GM23338 (cell line): ENCODE measurements around the gene RPL41. TPM values are rescaled to one million over a fixed set of nuclear protein-coding genes. Genes with fewer than 3 reads are reported as not detected.

Source experiments
- ATAC-seq: fragments of 200-7000 bp; cut with Tn5 transposase; 3 replicates; pipeline ENCODE4 v1.9.1; 2020
- DNase-seq: peaks from one replicate; pipeline ENCODE4 v3.0.0-alpha.2; 2015; ENCODE audit warnings: low spot score
- H2AFZ ChIP-seq: fragments of 200-600 bp; sonication (generic); 2 replicates; pipeline ENCODE4 v1.8.0; 2016; ENCODE audit warnings: antibody characterized with exemption, mild to moderate bottlenecking, moderate library complexity
- H3F3A ChIP-seq: fragments of 200-600 bp; sonication (generic); replicated peaks from 2 replicates; pipeline ENCODE4 v1.8.0; 2017; ENCODE audit warnings: antibody characterized with exemption, mixed run types, low read depth
- H3K27ac ChIP-seq: fragments of 200-600 bp; sonication (generic); 2 replicates; pipeline ENCODE4 v1.6.1; 2016; ENCODE audit warnings: low read depth
- H3K27me3 ChIP-seq: fragments of 200-600 bp; sonication (generic); 2 replicates; pipeline ENCODE4 v1.8.0; 2016; ENCODE audit warnings: mild to moderate bottlenecking, mixed run types, moderate library complexity; ENCODE audit not compliant: insufficient read depth
- H3K36me3 ChIP-seq: fragments of 200-600 bp; sonication (generic); 2 replicates; pipeline ENCODE4 v1.8.0; 2016; ENCODE audit warnings: mild to moderate bottlenecking; ENCODE audit not compliant: insufficient read depth
- H3K4me1 ChIP-seq: fragments of 200-600 bp; sonication (generic); 2 replicates; pipeline ENCODE4 v1.8.0; 2016; ENCODE audit warnings: mild to moderate bottlenecking, moderate library complexity; ENCODE audit not compliant: insufficient read depth
- H3K4me2 ChIP-seq: fragments of 200-600 bp; sonication (generic); 2 replicates; pipeline ENCODE4 v1.7.1; 2017; ENCODE audit warnings: mixed run types
- H3K4me3 ChIP-seq: fragments of 200-600 bp; sonication (generic); 2 replicates; pipeline ENCODE4 v1.6.1; 2016; ENCODE audit warnings: mixed run types
- H3K79me2 ChIP-seq: fragments of 200-600 bp; sonication (generic); replicated peaks from 2 replicates; pipeline ENCODE4 v1.8.0; 2017; ENCODE audit warnings: mild to moderate bottlenecking; ENCODE audit not compliant: insufficient read depth
- H3K9me2 ChIP-seq: fragments of 200-600 bp; sonication (generic); 2 replicates; pipeline ENCODE4 v1.8.0; 2017; ENCODE audit not compliant: insufficient read depth
- H4K20me1 ChIP-seq: fragments of 200-600 bp; sonication (generic); replicated peaks from 2 replicates; pipeline ENCODE4 v1.8.0; 2017; ENCODE audit warnings: mild to moderate bottlenecking; ENCODE audit not compliant: insufficient read depth
- H3K27ac Mint-ChIP-seq: 2 replicates; pipeline ENCODE4 v1.8.0; 2020; ENCODE audit warnings: inconsistent platforms, mild to moderate bottlenecking, moderate library complexity, mixed read lengths
- H3K27me3 Mint-ChIP-seq: 3 replicates; pipeline ENCODE4 v1.8.0; 2022; ENCODE audit warnings: low read depth, mild to moderate bottlenecking, moderate library complexity, mixed read lengths, inconsistent platforms; ENCODE audit not compliant: insufficient read depth, poor library complexity
- H3K36me3 Mint-ChIP-seq: 3 replicates; pipeline ENCODE4 v1.8.0; 2021; ENCODE audit warnings: low read depth, mild to moderate bottlenecking, inconsistent platforms, moderate library complexity, mixed read lengths
- H3K4me1 Mint-ChIP-seq: 3 replicates; pipeline ENCODE4 v1.8.0; 2020; ENCODE audit warnings: mild to moderate bottlenecking, inconsistent platforms, mixed read lengths
- H3K4me3 Mint-ChIP-seq: 3 replicates; pipeline ENCODE4 v1.8.0; 2021; ENCODE audit warnings: moderate library complexity, mild to moderate bottlenecking, inconsistent platforms, mixed read lengths
- H3K9me3 Mint-ChIP-seq: 3 replicates; pipeline ENCODE4 v1.8.0; 2020; ENCODE audit warnings: moderate library complexity, mild to moderate bottlenecking, inconsistent platforms, mixed read lengths
- CREB1 ChIP-seq: fragments of 250-450 bp; sonication (Bioruptor Pico); IDR thresholded peaks from 2 replicates; pipeline ENCODE4 v1.5.0; 2020; ENCODE audit warnings: low read depth, mild to moderate bottlenecking, moderate library complexity
- EZH2 ChIP-seq: fragments of 200-600 bp; sonication (generic); IDR thresholded peaks from one replicate; pipeline ENCODE4 v1.8.0; 2017; ENCODE audit warnings: antibody characterized with exemption, mild to moderate bottlenecking, low read depth; ENCODE audit not compliant: unreplicated experiment
- EZH2phosphoT487 ChIP-seq: fragments of 200-600 bp; sonication (generic); IDR thresholded peaks from one replicate; pipeline ENCODE4 v1.8.1; 2018; ENCODE audit warnings: antibody characterized with exemption; ENCODE audit not compliant: unreplicated experiment
- JUNB ChIP-seq: IDR thresholded peaks from one replicate; pipeline ENCODE4 v1.6.1; 2016; ENCODE audit warnings: antibody characterized with exemption; ENCODE audit not compliant: unreplicated experiment
- NANOG ChIP-seq: IDR thresholded peaks from 2 replicates; pipeline ENCODE4 v1.6.1; 2016; ENCODE audit warnings: antibody characterized with exemption, borderline replicate concordance
- POLR2AphosphoS5 ChIP-seq: IDR thresholded peaks from 2 replicates; pipeline ENCODE4 v1.6.1; 2016; ENCODE audit warnings: antibody characterized with exemption, low read depth
- STAT1 ChIP-seq: IDR thresholded peaks from one replicate; pipeline ENCODE4 v1.6.1; 2016; ENCODE audit warnings: antibody characterized with exemption; ENCODE audit not compliant: unreplicated experiment
- ZNF114 ChIP-seq: fragments of 250-450 bp; sonication (Bioruptor Pico); IDR thresholded peaks from 2 replicates; pipeline ENCODE4 v1.5.0; 2020; ENCODE audit warnings: mild to moderate bottlenecking, moderate library complexity
- ZNF331 ChIP-seq: fragments of 250-450 bp; sonication (Bioruptor Pico); IDR thresholded peaks from 2 replicates; pipeline ENCODE4 v1.5.0; 2020; ENCODE audit warnings: low read depth, mild to moderate bottlenecking, moderate library complexity
- polyA plus RNA-seq: library from polyadenylated mRNA; unstranded; fragments of >200 nt; fragmentation: Nextera tagmentation; extraction: Ambion mirVana; gene quantifications from 2 replicates; pipeline ENCODE4 v1.2.1, GENCODE V29; 2016
- total RNA-seq: library from RNA; depleted of rRNA; stranded (reverse); fragments of >200 nt; shearing (Covaris generic); gene quantifications from 2 replicates; pipeline ENCODE4 v1.2.3, GENCODE V29; 2014
- TF ChIP-seq, protein P1 (sequence below): fragments of 250-450 bp; sonication (Bioruptor Pico); IDR thresholded peaks from 2 replicates; pipeline ENCODE4 v1.5.0; 2020; ENCODE audit warnings: mild to moderate bottlenecking, moderate library complexity
- TF ChIP-seq, protein P2 (sequence below): IDR thresholded peaks from one replicate; pipeline ENCODE4 v1.6.1; 2018; ENCODE audit warnings: antibody characterized with exemption; ENCODE audit not compliant: unreplicated experiment
- TF ChIP-seq, protein P3 (sequence below), 2 experiments: fragments of 200-600 bp in 1 of 2; sonication (generic) in 1 of 2; conservative IDR thresholded peaks; 2 replicates each; pipeline versions ENCODE4 v1.5.1 to v1.6.1; 2016 to 2017; ENCODE audit warnings: antibody characterized with exemption in 2 of 2, low read depth in 2 of 2, mild to moderate bottlenecking in 2 of 2, moderate library complexity in 1 of 2
- TF ChIP-seq, protein P4 (sequence below): IDR thresholded peaks from 2 replicates; pipeline ENCODE4 v1.6.1; 2016; ENCODE audit warnings: antibody characterized with exemption

RPL41 gene
- total and polyA plus RNA-seq, 2 experiments from 2014 or later, result 2,039 to 3,875 TPM

DNA sequence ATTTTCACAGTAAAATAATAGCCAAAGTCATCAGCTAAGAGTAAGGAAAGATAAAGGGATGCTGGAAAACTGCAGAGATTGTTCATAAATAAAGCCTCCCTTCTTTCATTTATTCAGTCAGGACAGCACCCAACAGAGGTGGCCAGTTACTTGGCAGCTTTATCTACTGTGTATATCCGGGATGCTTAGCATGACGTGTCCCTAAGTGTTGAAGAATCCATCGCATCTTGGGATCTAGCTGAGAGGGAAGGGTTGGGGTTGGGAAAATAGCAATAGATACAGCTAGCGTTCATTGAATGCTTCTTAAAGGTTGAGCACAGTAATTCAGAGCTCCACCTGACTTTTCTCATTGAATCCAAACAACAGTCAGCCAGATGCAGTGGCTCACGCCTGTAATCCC is 42.0 kb upstream of the RPL41 start:
- H3K27ac ChIP-seq, result no peak overlapping the region
- 0 out of 2 replicates have a peak, but pooled peaks cover 11% of the 10 kb centered on the region for H3F3A ChIP-seq
- no peaks in the 10 kb centered on the region for H3K79me2 ChIP-seq
- no peak overlapping the region for H3K4me3 ChIP-seq
- no peaks in the 10 kb centered on the region for H3K9me2 ChIP-seq
- Mint-ChIP-seq H3K27me3 (peaks cover 9% of the 10 kb centered on the region), H3K36me3 (0 out of 3 replicates have a peak, but pooled peaks cover 3% of the 10 kb centered on the region), H3K4me3 (no peak overlapping the region), H3K27ac (no peak overlapping the region), H3K9me3 (peaks cover 3% of the 10 kb centered on the region; the same call in 1 of the 3 replicates), H3K4me1 (peaks cover 7% of the 10 kb centered on the region)
- DNase-seq, result no peak
- H4K20me1 ChIP-seq, result no peaks in the 10 kb centered on the region
- H3K4me2 ChIP-seq, result no peak overlapping the region
- no peaks in the 10 kb centered on the region for H3K36me3 ChIP-seq
- no peak overlapping the region for H2AFZ ChIP-seq
- no peaks in the 10 kb centered on the region for H3K4me1 ChIP-seq
- H3K27me3 ChIP-seq, result no peaks in the 10 kb centered on the region
- no peak for ATAC-seq
- TF ChIP-seq, protein P1, sequence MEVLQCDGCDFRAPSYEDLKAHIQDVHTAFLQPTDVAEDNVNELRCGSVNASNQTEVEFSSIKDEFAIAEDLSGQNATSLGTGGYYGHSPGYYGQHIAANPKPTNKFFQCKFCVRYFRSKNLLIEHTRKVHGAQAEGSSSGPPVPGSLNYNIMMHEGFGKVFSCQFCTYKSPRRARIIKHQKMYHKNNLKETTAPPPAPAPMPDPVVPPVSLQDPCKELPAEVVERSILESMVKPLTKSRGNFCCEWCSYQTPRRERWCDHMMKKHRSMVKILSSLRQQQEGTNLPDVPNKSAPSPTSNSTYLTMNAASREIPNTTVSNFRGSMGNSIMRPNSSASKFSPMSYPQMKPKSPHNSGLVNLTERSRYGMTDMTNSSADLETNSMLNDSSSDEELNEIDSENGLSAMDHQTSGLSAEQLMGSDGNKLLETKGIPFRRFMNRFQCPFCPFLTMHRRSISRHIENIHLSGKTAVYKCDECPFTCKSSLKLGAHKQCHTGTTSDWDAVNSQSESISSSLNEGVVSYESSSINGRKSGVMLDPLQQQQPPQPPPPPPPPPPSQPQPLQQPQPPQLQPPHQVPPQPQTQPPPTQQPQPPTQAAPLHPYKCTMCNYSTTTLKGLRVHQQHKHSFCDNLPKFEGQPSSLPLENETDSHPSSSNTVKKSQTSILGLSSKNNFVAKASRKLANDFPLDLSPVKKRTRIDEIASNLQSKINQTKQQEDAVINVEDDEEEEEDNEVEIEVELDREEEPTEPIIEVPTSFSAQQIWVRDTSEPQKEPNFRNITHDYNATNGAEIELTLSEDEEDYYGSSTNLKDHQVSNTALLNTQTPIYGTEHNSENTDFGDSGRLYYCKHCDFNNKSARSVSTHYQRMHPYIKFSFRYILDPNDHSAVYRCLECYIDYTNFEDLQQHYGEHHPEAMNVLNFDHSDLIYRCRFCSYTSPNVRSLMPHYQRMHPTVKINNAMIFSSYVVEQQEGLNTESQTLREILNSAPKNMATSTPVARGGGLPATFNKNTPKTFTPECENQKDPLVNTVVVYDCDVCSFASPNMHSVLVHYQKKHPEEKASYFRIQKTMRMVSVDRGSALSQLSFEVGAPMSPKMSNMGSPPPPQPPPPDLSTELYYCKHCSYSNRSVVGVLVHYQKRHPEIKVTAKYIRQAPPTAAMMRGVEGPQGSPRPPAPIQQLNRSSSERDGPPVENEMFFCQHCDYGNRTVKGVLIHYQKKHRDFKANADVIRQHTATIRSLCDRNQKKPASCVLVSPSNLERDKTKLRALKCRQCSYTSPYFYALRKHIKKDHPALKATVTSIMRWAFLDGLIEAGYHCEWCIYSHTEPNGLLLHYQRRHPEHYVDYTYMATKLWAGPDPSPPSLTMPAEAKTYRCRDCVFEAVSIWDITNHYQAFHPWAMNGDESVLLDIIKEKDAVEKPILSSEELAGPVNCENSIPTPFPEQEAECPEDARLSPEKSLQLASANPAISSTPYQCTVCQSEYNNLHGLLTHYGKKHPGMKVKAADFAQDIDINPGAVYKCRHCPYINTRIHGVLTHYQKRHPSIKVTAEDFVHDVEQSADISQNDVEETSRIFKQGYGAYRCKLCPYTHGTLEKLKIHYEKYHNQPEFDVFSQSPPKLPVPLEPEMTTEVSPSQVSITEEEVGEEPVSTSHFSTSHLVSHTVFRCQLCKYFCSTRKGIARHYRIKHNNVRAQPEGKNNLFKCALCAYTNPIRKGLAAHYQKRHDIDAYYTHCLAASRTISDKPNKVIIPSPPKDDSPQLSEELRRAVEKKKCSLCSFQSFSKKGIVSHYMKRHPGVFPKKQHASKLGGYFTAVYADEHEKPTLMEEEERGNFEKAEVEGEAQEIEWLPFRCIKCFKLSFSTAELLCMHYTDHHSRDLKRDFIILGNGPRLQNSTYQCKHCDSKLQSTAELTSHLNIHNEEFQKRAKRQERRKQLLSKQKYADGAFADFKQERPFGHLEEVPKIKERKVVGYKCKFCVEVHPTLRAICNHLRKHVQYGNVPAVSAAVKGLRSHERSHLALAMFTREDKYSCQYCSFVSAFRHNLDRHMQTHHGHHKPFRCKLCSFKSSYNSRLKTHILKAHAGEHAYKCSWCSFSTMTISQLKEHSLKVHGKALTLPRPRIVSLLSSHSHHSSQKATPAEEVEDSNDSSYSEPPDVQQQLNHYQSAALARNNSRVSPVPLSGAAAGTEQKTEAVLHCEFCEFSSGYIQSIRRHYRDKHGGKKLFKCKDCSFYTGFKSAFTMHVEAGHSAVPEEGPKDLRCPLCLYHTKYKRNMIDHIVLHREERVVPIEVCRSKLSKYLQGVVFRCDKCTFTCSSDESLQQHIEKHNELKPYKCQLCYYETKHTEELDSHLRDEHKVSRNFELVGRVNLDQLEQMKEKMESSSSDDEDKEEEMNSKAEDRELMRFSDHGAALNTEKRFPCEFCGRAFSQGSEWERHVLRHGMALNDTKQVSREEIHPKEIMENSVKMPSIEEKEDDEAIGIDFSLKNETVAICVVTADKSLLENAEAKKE (CRISPR knock-in tag), result no peak
- no peak for TF ChIP-seq ZNF114
- no peak for TF ChIP-seq STAT1
- TF ChIP-seq ZNF331 (CRISPR knock-in tag), result no peak
- TF ChIP-seq, protein P2, sequence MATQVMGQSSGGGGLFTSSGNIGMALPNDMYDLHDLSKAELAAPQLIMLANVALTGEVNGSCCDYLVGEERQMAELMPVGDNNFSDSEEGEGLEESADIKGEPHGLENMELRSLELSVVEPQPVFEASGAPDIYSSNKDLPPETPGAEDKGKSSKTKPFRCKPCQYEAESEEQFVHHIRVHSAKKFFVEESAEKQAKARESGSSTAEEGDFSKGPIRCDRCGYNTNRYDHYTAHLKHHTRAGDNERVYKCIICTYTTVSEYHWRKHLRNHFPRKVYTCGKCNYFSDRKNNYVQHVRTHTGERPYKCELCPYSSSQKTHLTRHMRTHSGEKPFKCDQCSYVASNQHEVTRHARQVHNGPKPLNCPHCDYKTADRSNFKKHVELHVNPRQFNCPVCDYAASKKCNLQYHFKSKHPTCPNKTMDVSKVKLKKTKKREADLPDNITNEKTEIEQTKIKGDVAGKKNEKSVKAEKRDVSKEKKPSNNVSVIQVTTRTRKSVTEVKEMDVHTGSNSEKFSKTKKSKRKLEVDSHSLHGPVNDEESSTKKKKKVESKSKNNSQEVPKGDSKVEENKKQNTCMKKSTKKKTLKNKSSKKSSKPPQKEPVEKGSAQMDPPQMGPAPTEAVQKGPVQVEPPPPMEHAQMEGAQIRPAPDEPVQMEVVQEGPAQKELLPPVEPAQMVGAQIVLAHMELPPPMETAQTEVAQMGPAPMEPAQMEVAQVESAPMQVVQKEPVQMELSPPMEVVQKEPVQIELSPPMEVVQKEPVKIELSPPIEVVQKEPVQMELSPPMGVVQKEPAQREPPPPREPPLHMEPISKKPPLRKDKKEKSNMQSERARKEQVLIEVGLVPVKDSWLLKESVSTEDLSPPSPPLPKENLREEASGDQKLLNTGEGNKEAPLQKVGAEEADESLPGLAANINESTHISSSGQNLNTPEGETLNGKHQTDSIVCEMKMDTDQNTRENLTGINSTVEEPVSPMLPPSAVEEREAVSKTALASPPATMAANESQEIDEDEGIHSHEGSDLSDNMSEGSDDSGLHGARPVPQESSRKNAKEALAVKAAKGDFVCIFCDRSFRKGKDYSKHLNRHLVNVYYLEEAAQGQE, result no peak
- TF ChIP-seq, protein P3, sequence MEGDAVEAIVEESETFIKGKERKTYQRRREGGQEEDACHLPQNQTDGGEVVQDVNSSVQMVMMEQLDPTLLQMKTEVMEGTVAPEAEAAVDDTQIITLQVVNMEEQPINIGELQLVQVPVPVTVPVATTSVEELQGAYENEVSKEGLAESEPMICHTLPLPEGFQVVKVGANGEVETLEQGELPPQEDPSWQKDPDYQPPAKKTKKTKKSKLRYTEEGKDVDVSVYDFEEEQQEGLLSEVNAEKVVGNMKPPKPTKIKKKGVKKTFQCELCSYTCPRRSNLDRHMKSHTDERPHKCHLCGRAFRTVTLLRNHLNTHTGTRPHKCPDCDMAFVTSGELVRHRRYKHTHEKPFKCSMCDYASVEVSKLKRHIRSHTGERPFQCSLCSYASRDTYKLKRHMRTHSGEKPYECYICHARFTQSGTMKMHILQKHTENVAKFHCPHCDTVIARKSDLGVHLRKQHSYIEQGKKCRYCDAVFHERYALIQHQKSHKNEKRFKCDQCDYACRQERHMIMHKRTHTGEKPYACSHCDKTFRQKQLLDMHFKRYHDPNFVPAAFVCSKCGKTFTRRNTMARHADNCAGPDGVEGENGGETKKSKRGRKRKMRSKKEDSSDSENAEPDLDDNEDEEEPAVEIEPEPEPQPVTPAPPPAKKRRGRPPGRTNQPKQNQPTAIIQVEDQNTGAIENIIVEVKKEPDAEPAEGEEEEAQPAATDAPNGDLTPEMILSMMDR (conservative IDR thresholded peaks at IDR 0.05; ENCODE audit: low read depth in 2 of 2), result no peak
- no peak for TF ChIP-seq JUNB
- TF ChIP-seq, protein P4, sequence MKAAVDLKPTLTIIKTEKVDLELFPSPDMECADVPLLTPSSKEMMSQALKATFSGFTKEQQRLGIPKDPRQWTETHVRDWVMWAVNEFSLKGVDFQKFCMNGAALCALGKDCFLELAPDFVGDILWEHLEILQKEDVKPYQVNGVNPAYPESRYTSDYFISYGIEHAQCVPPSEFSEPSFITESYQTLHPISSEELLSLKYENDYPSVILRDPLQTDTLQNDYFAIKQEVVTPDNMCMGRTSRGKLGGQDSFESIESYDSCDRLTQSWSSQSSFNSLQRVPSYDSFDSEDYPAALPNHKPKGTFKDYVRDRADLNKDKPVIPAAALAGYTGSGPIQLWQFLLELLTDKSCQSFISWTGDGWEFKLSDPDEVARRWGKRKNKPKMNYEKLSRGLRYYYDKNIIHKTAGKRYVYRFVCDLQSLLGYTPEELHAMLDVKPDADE, result no peak
- no peak for TF ChIP-seq CREB1 (CRISPR knock-in tag)
- no peak for TF ChIP-seq NANOG
- TF ChIP-seq EZH2phosphoT487, result no peak
- TF ChIP-seq EZH2, result no peak
- no peak for TF ChIP-seq POLR2AphosphoS5
